Measurements from ENCODE around the gene ECSCR. TPM values are rescaled to one million over a fixed set of nuclear protein-coding genes. Genes with fewer than 3 reads are reported as not detected.

ECSCR gene
- total RNA-seq, 1 experiment from 2014 or later: 0.36 TPM

GRCh38 chr5:139501381-139501780, 38.8 kb upstream of the ECSCR start:
- CTCF ChIA-PET: no interaction called here
- no peak overlapping the region for H3K27ac ChIP-seq (ENCODE audit: low read length)
- H4K20me1 ChIP-seq (ENCODE audit: low read length): no peaks in the 10 kb centered on the region
- no peak for TF ChIP-seq EZH2phosphoT487 (IDR thresholded peaks at IDR 0.05; ENCODE audit: borderline replicate concordance, low read length)
- TF ChIP-seq, protein P1, sequence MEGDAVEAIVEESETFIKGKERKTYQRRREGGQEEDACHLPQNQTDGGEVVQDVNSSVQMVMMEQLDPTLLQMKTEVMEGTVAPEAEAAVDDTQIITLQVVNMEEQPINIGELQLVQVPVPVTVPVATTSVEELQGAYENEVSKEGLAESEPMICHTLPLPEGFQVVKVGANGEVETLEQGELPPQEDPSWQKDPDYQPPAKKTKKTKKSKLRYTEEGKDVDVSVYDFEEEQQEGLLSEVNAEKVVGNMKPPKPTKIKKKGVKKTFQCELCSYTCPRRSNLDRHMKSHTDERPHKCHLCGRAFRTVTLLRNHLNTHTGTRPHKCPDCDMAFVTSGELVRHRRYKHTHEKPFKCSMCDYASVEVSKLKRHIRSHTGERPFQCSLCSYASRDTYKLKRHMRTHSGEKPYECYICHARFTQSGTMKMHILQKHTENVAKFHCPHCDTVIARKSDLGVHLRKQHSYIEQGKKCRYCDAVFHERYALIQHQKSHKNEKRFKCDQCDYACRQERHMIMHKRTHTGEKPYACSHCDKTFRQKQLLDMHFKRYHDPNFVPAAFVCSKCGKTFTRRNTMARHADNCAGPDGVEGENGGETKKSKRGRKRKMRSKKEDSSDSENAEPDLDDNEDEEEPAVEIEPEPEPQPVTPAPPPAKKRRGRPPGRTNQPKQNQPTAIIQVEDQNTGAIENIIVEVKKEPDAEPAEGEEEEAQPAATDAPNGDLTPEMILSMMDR (conservative IDR thresholded peaks at IDR 0.05; ENCODE audit: low read depth, low read length): no peak
- no peak for TF ChIP-seq EZH2 (IDR thresholded peaks at IDR 0.05; ENCODE audit: low read length, unreplicated experiment)
- no peaks in the 10 kb centered on the region for H3K27me3 ChIP-seq (ENCODE audit: low read length)
- H3K79me2 ChIP-seq (ENCODE audit: low read length): no peaks in the 10 kb centered on the region
- intact Hi-C loops (cut with micrococcal nuclease): no loop called here
- H3K4me3 ChIP-seq (ENCODE audit: low read length): no peak overlapping the region
- H3K4me2 ChIP-seq (ENCODE audit: low read length): no peak overlapping the region
- H3K4me1 ChIP-seq (ENCODE audit: insufficient read depth, low read length): peaks cover 5% of the 10 kb centered on the region
- no peak for ATAC-seq
- H2AFZ ChIP-seq (ENCODE audit: low read length): no peak overlapping the region
- no peaks in the 10 kb centered on the region for H3K9me3 ChIP-seq (ENCODE audit: low read length)
- no peaks in the 10 kb centered on the region for H3K9me2 ChIP-seq (replicated peaks; ENCODE audit: low read length)
- no peaks in the 10 kb centered on the region for H3K36me3 ChIP-seq (ENCODE audit: low read depth, low read length)
- no peak overlapping the region for H3K9ac ChIP-seq (ENCODE audit: low read length)
- BruUV-seq (replicated peaks): no TSS peak
- POLR2A ChIA-PET (ENCODE audit: unreplicated experiment): no interaction called here
- H3F3A ChIP-seq (ENCODE audit: low read length, unreplicated experiment): no peaks in the 10 kb centered on the region
- DNase-seq: no peak

DNA sequence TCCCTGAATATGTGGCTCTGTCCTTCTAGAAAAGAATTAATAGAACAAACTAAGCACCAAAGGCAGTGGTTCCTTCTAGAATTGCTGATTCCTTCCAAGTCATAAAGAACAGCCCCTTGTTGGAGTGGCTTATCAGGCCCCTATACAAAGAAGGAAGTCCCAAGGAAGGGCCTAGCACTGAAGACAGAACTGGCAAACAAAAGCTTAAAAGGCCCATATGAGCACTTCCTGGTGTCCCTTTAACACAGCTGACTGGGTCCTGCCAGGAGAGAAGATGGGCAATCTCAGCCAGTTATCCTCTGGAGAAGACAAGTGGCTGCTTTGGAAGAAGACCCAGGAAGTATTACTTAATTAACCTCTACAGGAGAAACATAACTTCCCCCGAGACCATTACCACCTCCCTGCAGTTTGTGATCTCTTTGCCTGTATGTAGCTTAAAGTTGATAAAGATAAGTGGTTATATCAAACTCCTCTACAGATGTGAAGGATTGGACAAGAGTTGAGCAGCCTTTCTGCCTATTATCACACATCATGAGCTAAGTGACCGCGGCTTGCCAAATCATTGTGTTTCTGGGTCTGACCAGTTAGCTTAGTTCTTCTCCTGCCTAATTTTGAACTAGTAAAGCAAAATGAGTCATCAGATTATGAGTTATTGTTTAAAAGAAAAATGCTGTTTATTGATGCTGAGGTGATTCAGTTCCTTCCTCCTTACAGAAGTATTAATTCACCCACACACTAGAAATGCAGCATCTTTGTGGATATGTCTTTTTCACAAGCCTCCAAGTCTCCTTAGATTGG, 33.3 kb upstream of the ECSCR start:
- TF ChIP-seq EZH2phosphoT487 (IDR thresholded peaks at IDR 0.05; ENCODE audit: borderline replicate concordance, low read length): no peak
- TF ChIP-seq, protein P1 (conservative IDR thresholded peaks at IDR 0.05; ENCODE audit: low read depth, low read length): no peak
- TF ChIP-seq EZH2 (IDR thresholded peaks at IDR 0.05; ENCODE audit: low read length, unreplicated experiment): no peak
- Histone ChIP-seq H4K20me1 (ENCODE audit: low read length) (no peaks in the 10 kb centered on the region), H3K9me3 (ENCODE audit: low read length) (no peaks in the 10 kb centered on the region), H3K79me2 (ENCODE audit: low read length) (no peaks in the 10 kb centered on the region), H2AFZ (ENCODE audit: low read length) (no peak overlapping the region), H3K4me3 (ENCODE audit: low read length) (no peak overlapping the region), H3K27me3 (ENCODE audit: low read length) (no peaks in the 10 kb centered on the region), H3K36me3 (ENCODE audit: low read depth, low read length) (no peaks in the 10 kb centered on the region), H3K9ac (ENCODE audit: low read length) (no peak overlapping the region), H3K4me1 (ENCODE audit: insufficient read depth, low read length) (peaks cover 31% of the 10 kb centered on the region), H3K4me2 (ENCODE audit: low read length) (peak overlapping the region; percentile 28; the same call in 1 of the 2 replicates), H3K9me2 (replicated peaks; ENCODE audit: low read length) (no peaks in the 10 kb centered on the region), H3K27ac (ENCODE audit: low read length) (peak overlapping the region; percentile 49), H3F3A (ENCODE audit: low read length, unreplicated experiment) (no peaks in the 10 kb centered on the region)
- DNase-seq (peak; percentile 77), ATAC-seq (peak; percentile 94)
- no TSS peak for BruUV-seq (replicated peaks)
- ChIA-PET POLR2A (ENCODE audit: unreplicated experiment) (no interaction called here), CTCF (interaction anchor here (0.9 kb wide), 1 partner anchor 73 kb away, joined by 4 read pairs; no protein-coding TSS in a partner anchor)
- intact Hi-C loops (cut with micrococcal nuclease): no loop called here

DNA sequence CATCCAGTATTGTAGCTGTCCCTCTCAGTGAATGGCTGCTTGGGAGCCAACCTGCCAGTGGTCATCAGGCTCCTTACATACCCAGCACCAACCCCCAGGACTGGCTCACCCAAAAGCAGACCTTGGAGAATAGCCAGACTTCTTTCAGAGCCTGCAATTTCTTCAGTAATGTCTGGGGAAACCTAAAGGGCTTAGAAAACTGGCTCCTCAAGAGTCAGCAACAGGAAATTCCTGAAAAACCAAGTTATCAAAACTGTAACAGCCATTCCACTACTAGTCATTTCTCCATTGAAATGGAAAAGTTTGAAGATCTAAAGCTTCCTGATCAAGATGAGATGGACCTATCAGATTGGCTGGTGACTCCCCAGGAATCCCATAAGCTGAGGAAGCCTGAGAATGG, 32.3 kb upstream of the ECSCR start:
- H3K27ac ChIP-seq (ENCODE audit: low read length): peak overlapping the region; percentile 32; the same call in 1 of the 2 replicates
- H3K9ac ChIP-seq (ENCODE audit: low read length): no peak overlapping the region
- no TSS peak for BruUV-seq (replicated peaks)
- no peak overlapping the region for H3K4me3 ChIP-seq (ENCODE audit: low read length)
- H3F3A ChIP-seq (ENCODE audit: low read length, unreplicated experiment): no peaks in the 10 kb centered on the region
- H3K9me3 ChIP-seq (ENCODE audit: low read length): no peaks in the 10 kb centered on the region
- H4K20me1 ChIP-seq (ENCODE audit: low read length): no peaks in the 10 kb centered on the region
- H3K79me2 ChIP-seq (ENCODE audit: low read length): no peaks in the 10 kb centered on the region
- intact Hi-C loops (cut with micrococcal nuclease): no loop called here
- CTCF ChIA-PET: no interaction called here
- H3K4me1 ChIP-seq (ENCODE audit: insufficient read depth, low read length): peaks cover 31% of the 10 kb centered on the region
- no peaks in the 10 kb centered on the region for H3K27me3 ChIP-seq (ENCODE audit: low read length)
- DNase-seq (peak; percentile 70), ATAC-seq (no peak)
- no peak overlapping the region for H2AFZ ChIP-seq (ENCODE audit: low read length)
- peak overlapping the region; percentile 28 for H3K4me2 ChIP-seq (ENCODE audit: low read length)
- no peaks in the 10 kb centered on the region for H3K9me2 ChIP-seq (replicated peaks; ENCODE audit: low read length)
- POLR2A ChIA-PET (ENCODE audit: unreplicated experiment): no interaction called here
- no peaks in the 10 kb centered on the region for H3K36me3 ChIP-seq (ENCODE audit: low read depth, low read length)
- no peak for TF ChIP-seq EZH2 (IDR thresholded peaks at IDR 0.05; ENCODE audit: low read length, unreplicated experiment)
- TF ChIP-seq, protein P1 (conservative IDR thresholded peaks at IDR 0.05; ENCODE audit: low read depth, low read length): no peak
- TF ChIP-seq EZH2phosphoT487 (IDR thresholded peaks at IDR 0.05; ENCODE audit: borderline replicate concordance, low read length): no peak
